ENCODE measurements around the gene DAPK2.
"Not testable (repeated sequence)": the region's sequence is repeated elsewhere in the genome, so short reads cannot be mapped to it uniquely, and the experiment has no call there.

DNA sequence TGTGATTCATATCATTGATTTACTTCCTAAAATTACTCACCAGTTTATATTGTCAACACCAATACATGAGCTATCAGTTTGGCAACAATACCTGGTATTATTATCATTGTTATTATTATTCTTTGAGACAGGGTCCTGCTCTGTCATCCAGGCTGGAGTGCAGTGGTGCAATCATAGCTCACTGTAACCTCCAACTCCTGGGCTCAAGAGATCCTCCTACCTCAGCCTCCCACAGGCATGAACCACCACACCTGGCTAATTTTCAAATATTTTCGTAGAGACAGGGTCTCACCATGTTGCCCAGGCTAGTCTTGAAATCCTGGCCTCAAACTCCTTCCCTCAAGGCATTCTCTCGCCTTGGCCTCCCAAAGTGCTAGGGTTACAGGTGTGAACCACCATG, 27.2 kb upstream of the DAPK2 start:
- TF ChIP-seq, protein P1, sequence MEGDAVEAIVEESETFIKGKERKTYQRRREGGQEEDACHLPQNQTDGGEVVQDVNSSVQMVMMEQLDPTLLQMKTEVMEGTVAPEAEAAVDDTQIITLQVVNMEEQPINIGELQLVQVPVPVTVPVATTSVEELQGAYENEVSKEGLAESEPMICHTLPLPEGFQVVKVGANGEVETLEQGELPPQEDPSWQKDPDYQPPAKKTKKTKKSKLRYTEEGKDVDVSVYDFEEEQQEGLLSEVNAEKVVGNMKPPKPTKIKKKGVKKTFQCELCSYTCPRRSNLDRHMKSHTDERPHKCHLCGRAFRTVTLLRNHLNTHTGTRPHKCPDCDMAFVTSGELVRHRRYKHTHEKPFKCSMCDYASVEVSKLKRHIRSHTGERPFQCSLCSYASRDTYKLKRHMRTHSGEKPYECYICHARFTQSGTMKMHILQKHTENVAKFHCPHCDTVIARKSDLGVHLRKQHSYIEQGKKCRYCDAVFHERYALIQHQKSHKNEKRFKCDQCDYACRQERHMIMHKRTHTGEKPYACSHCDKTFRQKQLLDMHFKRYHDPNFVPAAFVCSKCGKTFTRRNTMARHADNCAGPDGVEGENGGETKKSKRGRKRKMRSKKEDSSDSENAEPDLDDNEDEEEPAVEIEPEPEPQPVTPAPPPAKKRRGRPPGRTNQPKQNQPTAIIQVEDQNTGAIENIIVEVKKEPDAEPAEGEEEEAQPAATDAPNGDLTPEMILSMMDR (IDR thresholded peaks at IDR 0.05; ENCODE audit: borderline replicate concordance, extremely low read depth, low read length, poor library complexity, severe bottlenecking) = not testable (repeated sequence)
- TF ChIP-seq EZH2 (IDR thresholded peaks at IDR 0.05; ENCODE audit: borderline replicate concordance, low read depth, low read length, severe bottlenecking) = not testable (repeated sequence)
